Middle frontal gyrus (tissue), 1 donor: Measurements from ENCODE around the gene RAD54L.
"Not testable (repeated sequence)": the region's sequence is repeated elsewhere in the genome, so short reads cannot be mapped to it uniquely, and the experiment has no call there.

Source experiments
- DNase-seq: peaks from one replicate; pipeline ENCODE4 v3.0.0-alpha.2; 2015; ENCODE audit warnings: low spot score; ENCODE audit errors: extremely low spot score

Gene RAD54L

DNA sequence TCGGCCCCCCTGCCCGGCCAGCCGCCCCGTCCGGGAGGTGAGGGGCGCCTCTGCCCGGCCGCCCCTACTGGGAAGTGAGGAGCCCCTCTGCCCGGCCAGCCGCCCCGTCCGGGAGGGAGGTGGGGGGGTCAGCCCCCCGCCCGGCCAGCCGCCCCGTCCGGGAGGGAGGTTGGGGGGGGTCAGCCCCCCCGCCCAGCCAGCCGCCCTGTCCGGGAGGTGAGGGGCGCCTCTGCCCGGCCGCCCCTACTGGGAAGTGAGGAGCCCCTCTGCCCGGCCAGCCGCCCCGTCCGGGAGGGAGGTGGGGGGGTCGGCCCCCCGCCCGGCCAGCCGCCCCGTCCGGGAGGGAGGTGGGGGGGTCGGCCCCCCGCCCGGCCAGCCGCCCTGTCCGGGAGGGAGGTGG lies 5.8 kb upstream of the RAD54L start:
- not testable (repeated sequence) for DNase-seq

DNA sequence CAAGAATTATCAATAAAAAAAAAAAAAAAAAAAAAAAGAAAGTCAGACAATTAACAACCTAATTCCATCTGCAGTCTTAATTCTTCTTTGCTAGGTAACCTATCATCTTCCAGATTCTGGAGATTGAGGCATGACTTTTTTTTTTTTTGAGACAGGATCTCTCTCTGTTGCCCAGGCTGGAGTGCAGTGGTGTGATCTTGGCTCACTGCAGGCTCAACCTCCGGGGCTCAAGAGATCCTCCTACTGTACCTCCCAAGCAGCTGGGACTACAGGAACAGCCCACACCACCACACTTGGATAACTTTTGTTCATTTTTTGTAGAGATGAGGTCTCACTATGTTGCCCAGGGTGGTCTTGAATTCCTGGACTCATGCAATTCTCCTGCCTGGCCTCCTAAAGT lies 4.6 kb upstream of the RAD54L start:
- DNase-seq = no peak

DNA sequence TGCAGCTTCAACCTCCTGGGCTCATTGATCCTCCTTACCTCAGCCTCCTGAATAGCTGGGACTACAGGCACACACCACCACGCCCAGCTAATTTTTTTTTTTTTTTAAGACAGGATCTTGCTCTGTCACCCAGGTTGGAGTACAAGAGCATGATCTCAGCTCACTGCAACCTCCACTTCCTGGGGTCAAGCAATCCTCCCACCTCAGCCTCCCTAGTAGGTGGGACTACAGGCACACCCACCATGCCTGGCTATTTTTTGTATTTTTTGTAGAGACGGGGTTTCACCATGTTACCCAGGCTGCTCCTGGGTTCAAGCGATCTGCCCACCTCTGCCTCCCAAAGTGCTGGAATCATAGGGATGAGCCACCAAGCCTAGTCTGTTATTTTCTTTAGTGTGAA lies 3.7 kb upstream of the RAD54L start:
- not testable (repeated sequence) for DNase-seq

DNA sequence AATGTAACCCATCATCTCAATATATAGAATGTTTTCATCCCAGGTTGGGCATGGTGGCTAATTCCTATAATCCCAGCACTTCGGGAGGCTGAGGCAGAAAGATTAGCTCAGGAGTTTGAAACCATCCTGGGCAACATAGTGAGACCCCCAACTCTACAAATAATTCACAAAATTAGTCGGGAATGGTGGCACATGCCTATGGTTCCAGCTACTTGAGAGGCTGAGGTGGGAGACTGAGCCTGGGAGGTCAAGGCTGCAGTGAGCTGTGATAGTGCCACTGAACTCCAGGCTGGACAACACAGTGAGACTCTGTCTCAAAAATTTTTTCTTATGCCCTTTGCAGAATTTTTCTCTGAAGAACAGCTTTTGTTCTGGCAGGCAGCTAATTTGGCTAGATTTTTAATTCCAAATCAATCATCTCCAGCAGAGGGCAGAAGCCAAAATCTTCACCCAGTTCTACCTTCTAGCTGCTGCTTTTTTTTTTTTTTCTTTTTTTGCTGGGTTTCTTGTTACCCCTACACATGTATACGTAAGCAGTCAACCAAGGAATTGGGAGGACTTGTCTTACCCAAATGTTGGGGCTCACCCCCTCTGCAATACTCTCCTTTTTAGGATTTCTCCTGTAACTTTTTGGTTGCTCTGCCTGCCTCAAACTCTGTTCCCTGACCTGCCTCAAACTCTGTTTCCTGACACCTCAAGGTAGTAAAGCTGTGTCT lies 2.7 kb upstream of the RAD54L start:
- no peak for DNase-seq

DNA sequence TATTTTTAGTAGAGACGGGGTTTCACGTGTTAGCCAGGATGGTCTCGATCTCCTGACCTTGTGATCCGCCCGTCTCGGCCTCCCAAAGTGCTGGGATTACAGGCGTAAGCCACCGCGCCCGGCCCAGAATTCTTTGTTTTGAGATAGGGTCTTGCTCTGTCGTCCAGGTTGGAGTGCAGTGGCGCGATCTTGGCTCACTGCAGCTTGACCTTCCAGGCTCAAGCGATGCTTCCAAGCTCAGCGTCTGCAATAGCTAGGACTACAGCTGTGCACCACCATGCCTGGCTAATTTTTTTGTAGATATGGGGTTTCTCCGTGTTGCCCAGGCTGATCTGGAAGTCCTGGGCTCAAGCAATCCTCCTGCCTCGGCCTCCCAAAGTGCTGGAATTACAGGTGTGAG lies 1.4 kb upstream of the RAD54L start:
- DNase-seq = not testable (repeated sequence)

DNA sequence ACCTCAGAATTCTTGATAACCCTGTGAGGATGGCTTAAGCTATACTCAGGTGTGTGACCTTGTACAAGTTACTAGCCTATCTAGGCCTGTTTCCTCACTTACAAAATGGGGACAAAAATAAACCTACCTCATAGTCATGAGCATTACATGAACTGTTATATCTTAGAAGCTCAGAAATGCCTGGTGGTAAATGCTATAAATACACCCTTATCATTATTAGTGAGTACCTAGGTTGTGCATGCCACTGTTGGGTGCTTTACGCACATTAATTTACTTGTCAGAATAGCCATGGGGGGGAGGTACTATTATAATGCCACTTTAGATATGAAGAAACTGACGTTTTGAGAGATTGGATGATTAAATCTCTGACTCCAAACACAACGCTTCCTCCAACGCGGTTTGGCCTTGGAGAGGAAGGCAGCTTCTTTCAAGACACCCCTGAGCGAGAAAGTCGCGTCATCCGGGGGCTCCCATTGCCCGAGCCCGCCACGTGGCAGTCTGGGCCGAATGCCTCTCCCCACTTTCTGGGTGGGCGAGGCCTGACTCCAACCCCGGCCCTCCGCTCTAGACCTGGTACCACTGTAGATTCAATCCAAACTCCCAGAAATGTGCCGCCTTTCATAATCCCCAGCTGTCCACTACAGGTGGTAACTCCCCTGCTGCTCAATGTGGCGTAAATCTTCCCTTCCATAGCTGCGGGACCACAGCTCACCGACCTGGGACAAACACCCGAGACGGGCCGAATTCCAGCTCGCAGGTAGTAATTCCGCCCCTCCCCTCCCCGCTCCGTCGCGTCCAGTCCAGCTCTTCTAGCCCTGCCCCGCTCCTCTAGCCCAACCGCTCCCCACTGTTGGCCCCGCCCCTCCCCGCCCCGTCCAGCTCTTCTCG lies 771 bp upstream of the RAD54L start:
- no peak for DNase-seq

DNA sequence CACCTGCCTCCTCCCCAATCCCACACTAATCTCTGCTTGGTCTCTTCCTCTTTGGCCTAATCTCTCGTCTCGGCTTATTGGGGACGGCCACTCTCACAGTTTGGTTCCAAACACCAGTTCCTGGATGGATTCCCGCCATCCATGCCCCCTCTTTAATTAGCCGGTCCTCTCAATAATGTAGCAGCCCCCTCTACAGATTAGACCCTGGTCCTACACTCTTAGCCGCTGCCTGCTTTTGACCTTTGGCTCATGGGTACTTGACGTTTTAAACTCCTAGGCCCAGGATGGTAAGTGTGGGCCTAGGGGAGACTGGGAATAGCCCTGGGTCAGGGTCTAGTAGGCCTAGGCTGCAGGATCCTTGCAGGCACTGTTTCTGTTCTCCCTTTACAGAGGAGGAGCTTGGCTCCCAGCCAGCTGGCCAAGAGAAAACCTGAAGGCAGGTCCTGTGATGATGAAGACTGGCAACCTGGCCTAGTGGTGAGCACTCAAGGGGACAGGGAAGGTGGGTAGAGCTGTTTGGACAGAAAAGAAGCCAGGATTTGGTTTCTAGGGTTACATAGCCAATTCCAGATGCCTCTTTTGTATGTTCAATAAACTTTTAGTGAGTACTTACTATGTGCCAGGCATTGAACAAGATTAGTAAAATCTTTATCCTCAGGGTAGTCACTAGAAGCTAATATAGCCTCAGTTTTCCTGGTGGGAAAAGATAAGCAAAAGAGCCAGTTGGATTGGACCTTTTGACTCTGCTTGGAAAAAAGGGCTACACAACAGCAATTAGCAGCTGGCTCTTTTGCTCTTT lies 758 bp downstream of the RAD54L start:
- DNase-seq = no peak

DNA sequence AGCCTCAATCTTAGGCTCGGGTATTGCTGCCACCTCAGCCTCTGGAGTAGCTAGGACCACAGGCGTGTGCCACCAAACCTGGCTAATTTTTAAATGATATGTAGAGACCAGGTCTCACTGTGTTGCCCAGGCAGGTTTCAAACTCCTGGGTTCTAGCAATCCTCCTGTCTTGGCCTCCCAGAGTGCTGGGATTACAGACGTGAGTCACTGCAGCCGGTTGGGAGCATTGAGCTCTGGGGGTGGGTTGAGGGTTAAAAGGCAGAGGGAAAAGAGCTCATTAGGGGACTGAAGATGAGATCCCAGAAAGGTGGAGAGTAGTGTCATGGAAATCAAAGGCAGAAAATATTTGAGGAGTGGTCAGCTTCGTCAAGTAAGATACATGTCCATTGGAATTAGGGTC lies 7.1 kb downstream of the RAD54L start:
- DNase-seq = no peak

DNA sequence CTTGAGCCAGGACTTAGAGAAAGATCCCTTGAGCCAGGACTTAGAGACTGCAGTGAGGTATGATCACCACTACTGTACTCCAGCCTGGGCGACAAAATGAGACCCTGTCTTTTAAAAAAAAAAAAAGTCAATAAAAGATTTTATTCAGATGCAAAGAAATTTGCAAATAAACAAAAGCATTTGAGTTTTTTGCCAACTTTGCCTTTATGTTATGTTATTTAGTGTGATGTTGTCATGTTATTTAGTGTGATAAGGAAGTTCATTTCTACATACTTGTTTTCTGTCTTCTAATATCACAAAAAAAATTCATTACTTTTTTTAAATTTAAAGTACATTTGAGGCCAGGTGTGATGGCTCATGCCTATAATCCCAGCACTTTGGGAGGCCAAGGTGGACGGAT lies 9.0 kb downstream of the RAD54L start:
- no peak for DNase-seq

DNA sequence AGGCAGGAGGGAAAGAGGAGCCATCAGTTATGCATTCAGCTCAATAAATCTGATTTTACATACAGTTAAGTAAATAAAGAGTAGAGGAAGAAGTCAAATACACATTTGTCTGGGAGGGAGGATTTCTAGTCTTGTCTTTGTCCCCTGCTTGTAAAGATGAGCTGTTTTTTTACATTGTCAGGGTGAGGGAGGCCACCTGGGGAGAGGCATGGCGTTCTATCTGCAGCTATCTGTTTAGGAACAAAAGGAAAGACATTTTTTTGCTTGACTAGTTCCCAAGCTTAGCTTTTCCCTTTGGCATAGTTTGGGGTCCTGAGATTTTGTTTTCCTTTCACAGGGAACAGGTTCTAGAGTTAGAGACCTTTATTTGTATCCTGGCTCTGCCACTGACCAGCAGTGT lies 14.9 kb downstream of the RAD54L start:
- DNase-seq = no peak

DNA sequence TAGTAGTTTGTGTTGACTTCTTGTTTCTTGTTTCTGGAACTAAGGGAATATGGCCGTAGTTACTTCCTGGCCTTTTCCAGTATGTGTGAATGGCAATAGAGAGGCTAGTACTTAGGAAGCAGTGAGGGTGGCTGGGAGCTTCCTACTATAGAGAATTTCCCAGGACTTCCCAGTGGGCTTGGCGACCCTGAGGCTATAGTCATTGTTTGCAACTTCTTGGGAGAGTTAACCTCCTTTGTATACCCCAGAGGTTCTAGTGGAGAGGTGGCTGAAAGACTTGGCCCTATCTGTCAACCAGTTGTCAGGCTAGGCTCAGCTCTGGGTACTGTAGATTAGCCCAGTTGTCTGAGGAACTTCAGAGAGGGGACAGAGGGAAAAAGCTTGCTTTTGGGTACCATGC lies 15.6 kb downstream of the RAD54L start:
- DNase-seq = no peak

DNA sequence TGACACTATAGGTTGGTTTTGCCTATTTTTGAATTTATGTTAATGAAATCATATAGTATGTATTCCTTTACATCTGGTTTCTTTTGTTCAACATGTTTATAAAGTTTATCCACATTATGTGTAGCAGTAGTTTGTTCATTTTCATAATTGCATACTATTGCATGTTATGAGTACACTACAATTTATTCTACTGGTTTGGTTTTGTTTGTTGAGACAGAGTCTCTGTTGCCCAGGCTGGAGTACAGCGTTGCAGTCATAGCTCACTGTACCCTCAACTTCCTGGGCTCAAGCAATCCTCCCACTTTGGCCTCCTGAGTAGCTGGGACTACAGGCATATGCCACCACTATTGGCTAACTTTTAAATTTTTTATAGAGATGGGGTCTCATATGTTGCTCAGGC lies 21.0 kb downstream of the RAD54L start:
- DNase-seq = no peak

DNA sequence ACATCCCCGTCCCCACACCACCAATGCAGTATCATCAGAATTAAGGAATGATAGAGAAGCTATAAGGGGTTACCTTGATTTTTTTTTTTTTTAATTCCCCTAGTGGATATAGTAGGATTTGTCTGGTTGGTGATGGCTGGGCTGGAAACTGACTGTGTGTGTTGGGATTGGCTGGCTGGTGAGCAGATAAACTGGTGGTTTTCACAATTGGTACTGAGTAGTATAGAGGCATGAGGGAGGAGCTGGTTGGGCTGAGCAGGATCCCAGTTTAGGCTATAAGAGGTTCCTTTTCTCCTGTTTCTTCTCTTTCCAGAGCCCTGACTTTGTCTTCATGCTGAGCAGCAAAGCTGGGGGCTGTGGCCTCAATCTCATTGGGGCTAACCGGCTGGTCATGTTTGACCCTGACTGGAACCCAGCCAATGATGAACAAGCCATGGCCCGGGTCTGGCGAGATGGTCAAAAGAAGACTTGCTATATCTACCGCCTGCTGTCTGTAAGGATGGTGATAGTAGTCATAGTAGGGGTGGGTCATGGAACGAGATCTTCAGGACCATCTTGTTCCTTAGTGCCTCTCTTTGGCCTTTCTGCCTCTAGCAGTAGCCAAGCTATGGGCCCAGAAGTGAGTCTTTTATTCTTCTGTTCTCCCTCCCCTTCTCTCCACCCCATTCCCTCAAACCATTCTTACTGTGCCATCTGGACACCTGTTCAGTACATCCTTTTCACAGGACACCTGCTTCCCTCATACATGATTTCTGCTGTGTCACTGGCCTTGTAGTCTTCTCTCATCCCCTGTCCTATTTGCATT lies 26.9 kb downstream of the RAD54L start:
- no peak for DNase-seq

DNA sequence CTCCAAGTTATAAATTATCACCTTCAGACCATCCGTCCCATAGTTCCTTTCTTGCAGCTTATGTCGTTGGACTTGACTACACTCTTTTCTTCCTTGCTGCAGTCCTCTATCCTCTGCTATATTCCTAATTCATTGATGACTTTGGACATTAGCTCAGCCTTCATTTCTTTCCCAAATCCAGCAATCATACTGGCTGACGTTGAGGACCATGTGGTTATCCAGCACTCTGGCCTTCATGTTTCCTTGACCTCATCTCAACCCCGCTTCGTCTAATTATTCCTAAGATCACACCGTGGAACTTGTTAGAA lies 27.4 kb downstream of the RAD54L start:
- no peak for DNase-seq

DNA sequence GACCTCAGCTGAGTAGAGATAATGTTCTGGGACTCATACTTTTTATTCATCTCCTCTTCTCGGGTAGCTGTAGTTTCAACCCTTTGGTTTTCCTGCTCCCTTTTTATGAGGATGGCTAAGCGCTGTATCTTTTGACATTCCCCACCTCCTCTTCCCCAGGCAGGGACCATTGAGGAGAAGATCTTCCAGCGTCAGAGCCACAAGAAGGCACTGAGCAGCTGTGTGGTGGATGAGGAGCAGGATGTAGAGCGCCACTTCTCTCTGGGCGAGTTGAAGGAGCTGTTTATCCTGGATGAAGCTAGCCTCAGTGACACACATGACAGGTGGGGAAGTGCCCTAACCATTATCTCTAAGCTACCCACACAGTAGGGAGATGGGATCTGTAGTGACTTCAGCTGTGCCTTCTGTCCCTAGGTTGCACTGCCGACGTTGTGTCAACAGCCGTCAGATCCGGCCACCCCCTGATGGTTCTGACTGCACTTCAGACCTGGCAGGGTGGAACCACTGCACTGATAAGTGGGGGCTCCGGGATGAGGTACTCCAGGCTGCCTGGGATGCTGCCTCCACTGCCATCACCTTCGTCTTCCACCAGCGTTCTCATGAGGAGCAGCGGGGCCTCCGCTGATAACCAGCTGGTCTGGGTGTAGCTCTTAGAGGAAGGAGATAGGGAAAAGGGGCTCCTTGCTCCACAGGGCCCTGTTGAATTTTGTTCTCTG lies 30.3 kb downstream of the RAD54L start:
- no peak for DNase-seq

DNA sequence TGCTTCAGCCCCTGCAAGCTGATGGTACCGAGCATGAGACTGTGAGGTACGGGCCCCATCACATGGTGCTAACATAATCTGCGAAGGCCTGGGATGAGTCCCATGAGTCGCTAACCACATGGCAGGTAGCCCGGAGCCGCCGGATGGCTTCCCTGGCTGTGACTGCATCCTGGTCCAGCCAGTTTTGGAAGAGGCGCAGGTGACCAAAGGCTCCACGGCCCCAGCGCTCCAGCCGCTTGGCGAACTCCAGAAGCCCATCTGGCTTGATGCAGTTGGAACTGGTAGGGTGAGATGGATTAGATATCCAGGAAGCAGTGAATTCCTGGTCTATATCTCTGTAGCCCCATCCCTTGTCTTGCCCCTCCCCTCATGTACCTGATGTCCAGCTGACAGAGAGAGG lies 31.2 kb downstream of the RAD54L start:
- DNase-seq = no peak

DNA sequence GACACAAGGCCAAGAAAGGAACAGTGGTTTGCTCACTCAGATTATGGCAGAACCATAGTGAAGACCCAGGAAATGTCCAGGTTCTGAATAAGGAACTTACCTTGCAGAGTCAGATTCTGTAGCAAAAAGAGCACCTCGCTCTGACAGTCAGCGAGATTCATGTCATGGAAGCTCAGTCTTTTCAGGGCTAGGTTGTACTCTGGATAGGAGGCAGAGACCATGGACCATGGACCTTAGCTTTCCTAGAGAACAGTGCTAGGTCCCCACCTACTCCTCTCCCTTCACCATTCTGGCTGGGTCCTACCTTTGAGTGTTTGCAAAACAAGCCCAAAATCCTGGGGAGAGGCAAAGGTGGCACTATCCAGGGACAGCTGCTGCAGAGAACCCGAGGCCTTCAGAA lies 32.5 kb downstream of the RAD54L start:
- DNase-seq = no peak

DNA sequence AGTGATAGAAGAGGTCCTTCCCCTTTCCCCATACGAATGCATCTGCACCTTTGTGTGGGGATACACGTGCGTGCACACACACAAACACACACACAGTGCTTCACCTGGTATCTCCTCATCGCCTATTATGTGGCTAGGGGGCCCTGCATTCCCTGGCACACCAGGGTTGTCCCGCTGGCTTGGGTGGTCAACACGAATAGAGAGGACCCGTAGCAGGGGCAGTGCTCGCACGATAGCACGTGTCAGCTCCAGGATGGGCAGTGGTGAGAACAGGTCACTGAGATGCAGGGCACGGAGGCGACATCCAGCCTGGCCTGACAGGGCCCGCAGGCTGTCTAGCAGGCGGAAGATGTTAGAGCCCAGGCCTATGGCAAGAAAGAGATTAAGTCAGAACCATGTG lies 33.5 kb downstream of the RAD54L start:
- no peak for DNase-seq

DNA sequence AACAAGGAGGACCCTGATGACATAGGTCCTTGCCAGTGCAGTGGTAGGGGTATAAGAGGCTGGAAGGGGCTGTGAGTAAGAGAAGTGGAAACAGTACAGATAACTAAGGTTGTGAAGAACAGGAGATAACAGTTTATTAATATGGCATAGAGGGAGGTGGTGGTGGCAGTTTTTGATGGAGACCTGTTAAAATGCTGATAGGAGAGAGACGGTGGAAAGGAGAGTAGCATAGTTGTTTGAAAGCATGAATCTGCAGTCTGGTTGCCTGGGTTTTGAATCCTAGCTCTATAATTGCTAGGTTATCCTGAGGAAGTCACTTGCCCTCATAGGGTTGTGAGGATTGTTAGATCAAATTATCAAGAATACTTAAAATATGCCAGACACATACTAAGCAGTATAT lies 36.5 kb downstream of the RAD54L start:
- no peak for DNase-seq
